ENCODE measurements around the gene KLK5.
"Not testable (repeated sequence)": the region's sequence is repeated elsewhere in the genome, so short reads cannot be mapped to it uniquely, and the experiment has no call there.

KLK5 gene, protein sequence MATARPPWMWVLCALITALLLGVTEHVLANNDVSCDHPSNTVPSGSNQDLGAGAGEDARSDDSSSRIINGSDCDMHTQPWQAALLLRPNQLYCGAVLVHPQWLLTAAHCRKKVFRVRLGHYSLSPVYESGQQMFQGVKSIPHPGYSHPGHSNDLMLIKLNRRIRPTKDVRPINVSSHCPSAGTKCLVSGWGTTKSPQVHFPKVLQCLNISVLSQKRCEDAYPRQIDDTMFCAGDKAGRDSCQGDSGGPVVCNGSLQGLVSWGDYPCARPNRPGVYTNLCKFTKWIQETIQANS

DNA sequence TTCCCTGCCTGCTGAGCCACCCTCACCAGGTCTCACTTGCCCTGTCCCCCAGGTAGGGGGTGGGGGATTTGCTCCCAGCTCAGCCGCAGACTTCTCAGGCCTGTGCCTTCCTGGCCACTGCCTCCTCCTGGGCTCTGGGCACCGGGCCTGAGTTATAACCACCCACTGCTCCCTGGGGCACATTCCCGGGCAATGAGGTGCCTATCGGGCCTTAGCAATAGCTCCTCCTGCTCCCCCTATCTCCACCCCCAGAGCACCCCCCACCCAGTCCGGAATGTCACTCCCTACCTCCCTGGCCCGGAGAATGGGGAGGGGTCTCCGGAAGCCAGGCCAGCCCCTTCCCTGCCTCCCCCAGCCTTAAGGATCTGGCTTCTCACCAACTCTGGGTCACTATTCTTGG, at the start of gene KLK5:
KLK5 (minus strand) TSS at position 129 of the 400 bp plus-strand sequence. CDS start 381 bp downstream, outside the sequence.
- H3K4me3 ChIP-seq (ENCODE audit: low read length) = no peak within 1 kb of the TSS
- H3K36me3 ChIP-seq (ENCODE audit: control insufficient read depth, low read depth, low read length) = no peaks in the 10 kb centered on the region

DNA sequence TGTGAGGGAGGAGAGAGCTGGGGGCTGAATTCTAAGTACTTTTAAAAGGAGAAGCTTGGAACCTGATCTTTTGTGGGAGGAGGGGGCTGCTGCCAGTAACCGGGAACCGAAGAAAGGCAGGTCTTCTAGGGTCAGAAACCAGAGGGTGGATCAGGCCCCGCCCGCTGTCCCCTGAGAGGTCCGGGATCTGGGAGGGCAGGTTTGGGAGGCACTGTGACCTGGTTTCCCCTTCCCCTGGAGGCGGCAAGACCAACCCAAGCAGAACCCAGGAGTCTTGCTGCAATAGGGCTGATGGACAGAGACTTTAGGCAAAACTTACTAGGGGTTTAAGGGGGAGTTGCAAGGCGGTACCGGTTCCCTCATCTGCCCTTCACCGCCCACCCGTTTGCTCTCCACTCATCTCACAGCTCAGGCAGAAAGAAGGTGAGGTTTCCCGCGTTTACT, 49.3 kb upstream of the KLK5 start:
- no peaks in the 10 kb centered on the region for H3K36me3 ChIP-seq (ENCODE audit: control insufficient read depth, low read depth, low read length)
- no peaks in the 10 kb centered on the region for H3K4me1 ChIP-seq (ENCODE audit: control insufficient read depth, low read depth, low read length)
- no peak overlapping the region for H3K4me3 ChIP-seq (ENCODE audit: low read length)
- H3K27me3 ChIP-seq (ENCODE audit: control insufficient read depth, insufficient read depth, low read length) = no peaks in the 10 kb centered on the region
- no peaks in the 10 kb centered on the region for H3K9me3 ChIP-seq (ENCODE audit: control insufficient read depth, low read depth, low read length)
- H3K27ac ChIP-seq (ENCODE audit: low read length) = no peak overlapping the region
- H3K9ac ChIP-seq (ENCODE audit: low read length) = no peak overlapping the region

More for the DNA sequence above, at the start of gene KLK5:
- Histone ChIP-seq H3K27ac (ENCODE audit: low read length) (no peak within 1 kb of the TSS), H3K27me3 (ENCODE audit: control insufficient read depth, insufficient read depth, low read length) (no peaks in the 10 kb centered on the region), H3K9me3 (ENCODE audit: control insufficient read depth, low read depth, low read length) (no peaks in the 10 kb centered on the region), H3K4me1 (ENCODE audit: control insufficient read depth, low read depth, low read length) (no peaks in the 10 kb centered on the region), H3K9ac (ENCODE audit: low read length) (no peak within 1 kb of the TSS)

GRCh38 chr19:51001515-51001914, 48.7 kb upstream of the KLK5 start, which contains the start of gene KLK8:
KLK8 (minus strand) TSS chr19:51001604; CDS start chr19:51001167, 437 bp downstream.
- Histone ChIP-seq H3K4me3 (ENCODE audit: low read length) (no peak within 1 kb of the TSS), H3K27ac (ENCODE audit: low read length) (no peak within 1 kb of the TSS), H3K36me3 (ENCODE audit: control insufficient read depth, low read depth, low read length) (no peaks in the 10 kb centered on the region), H3K9ac (ENCODE audit: low read length) (no peak within 1 kb of the TSS), H3K27me3 (ENCODE audit: control insufficient read depth, insufficient read depth, low read length) (no peaks in the 10 kb centered on the region), H3K9me3 (ENCODE audit: control insufficient read depth, low read depth, low read length) (no peaks in the 10 kb centered on the region), H3K4me1 (ENCODE audit: control insufficient read depth, low read depth, low read length) (no peaks in the 10 kb centered on the region)

DNA sequence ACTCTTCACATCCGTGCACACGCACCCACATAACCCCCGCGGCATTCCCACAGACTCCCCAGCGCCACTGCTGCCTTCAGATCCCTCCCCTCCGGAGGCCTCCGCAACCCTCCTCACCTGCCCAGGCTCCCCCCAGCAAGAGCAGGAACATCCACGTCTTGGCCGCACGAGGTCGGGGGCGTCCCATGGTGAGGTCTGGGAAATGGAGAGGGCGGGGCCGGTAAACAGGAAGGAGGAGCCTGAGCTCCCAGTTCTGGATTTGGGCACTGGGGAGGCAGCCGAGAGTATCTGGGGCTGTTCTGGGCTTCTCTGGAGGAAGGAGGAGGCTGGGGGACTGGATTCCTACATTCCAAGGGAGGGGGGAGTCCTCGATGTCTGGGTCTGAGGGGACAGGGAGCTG, 48.1 kb upstream of the KLK5 start:
- no peak overlapping the region for H3K9ac ChIP-seq (ENCODE audit: low read length)
- H3K36me3 ChIP-seq (ENCODE audit: control insufficient read depth, low read depth, low read length) = no peaks in the 10 kb centered on the region
- H3K9me3 ChIP-seq (ENCODE audit: control insufficient read depth, low read depth, low read length) = no peaks in the 10 kb centered on the region
- no peaks in the 10 kb centered on the region for H3K4me1 ChIP-seq (ENCODE audit: control insufficient read depth, low read depth, low read length)
- no peak overlapping the region for H3K27ac ChIP-seq (ENCODE audit: low read length)
- no peak overlapping the region for H3K4me3 ChIP-seq (ENCODE audit: low read length)
- no peaks in the 10 kb centered on the region for H3K27me3 ChIP-seq (ENCODE audit: control insufficient read depth, insufficient read depth, low read length)

DNA sequence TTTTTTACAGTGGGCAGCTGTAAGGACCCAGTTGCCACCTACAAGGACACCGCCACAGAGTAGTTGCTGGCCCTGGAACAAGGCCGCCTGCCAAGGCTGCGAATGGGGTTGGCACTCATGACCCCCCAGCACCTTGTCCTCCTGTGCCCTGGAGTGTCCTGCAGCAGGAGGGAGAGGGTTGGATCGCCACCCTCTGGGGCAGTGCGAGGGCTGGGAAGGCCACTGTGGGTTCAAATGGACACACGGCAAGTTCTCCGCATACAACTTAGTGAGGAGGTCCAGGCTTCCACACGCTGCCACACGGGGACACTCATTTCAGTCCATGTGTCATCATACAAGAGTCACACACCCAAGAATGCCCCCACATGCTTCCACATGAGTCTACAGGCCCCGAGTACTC, 47.6 kb upstream of the KLK5 start:
- H3K27me3 ChIP-seq (ENCODE audit: control insufficient read depth, insufficient read depth, low read length) = no peaks in the 10 kb centered on the region
- H3K9me3 ChIP-seq (ENCODE audit: control insufficient read depth, low read depth, low read length) = no peaks in the 10 kb centered on the region
- no peak overlapping the region for H3K4me3 ChIP-seq (ENCODE audit: low read length)
- no peak overlapping the region for H3K9ac ChIP-seq (ENCODE audit: low read length)
- no peaks in the 10 kb centered on the region for H3K4me1 ChIP-seq (ENCODE audit: control insufficient read depth, low read depth, low read length)
- no peak overlapping the region for H3K27ac ChIP-seq (ENCODE audit: low read length)
- H3K36me3 ChIP-seq (ENCODE audit: control insufficient read depth, low read depth, low read length) = no peaks in the 10 kb centered on the region

DNA sequence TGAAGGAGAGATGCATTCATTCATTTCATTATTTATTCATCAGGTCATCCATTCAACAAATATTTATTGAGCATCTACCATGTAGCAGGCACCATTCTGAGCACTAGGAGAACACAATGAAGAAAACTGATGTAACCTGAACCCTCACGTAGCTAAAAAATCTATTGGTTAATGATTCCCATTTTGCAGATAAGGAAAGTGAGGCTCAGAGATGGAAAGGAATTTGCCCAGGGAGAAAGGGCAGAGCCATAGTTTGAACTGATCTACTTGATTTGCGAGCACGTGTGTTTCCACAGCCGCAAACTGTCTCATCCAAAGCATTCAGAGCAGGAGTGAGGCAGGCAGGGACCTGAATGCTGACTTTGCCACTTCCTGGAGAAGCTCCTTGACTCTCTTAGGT, 45.8 kb upstream of the KLK5 start:
- Histone ChIP-seq H3K36me3 (ENCODE audit: control insufficient read depth, low read depth, low read length) (no peaks in the 10 kb centered on the region), H3K4me3 (ENCODE audit: low read length) (no peak overlapping the region), H3K9me3 (ENCODE audit: control insufficient read depth, low read depth, low read length) (no peaks in the 10 kb centered on the region), H3K27ac (ENCODE audit: low read length) (no peak overlapping the region), H3K9ac (ENCODE audit: low read length) (no peak overlapping the region), H3K27me3 (ENCODE audit: control insufficient read depth, insufficient read depth, low read length) (no peaks in the 10 kb centered on the region), H3K4me1 (ENCODE audit: control insufficient read depth, low read depth, low read length) (no peaks in the 10 kb centered on the region)

- Histone ChIP-seq H3K27ac (ENCODE audit: low read length) (no peak overlapping the region), H3K4me3 (ENCODE audit: low read length) (no peak overlapping the region), H3K9me3 (ENCODE audit: control insufficient read depth, low read depth, low read length) (no peaks in the 10 kb centered on the region), H3K36me3 (ENCODE audit: control insufficient read depth, low read depth, low read length) (no peaks in the 10 kb centered on the region), H3K27me3 (ENCODE audit: control insufficient read depth, insufficient read depth, low read length) (no peaks in the 10 kb centered on the region), H3K4me1 (ENCODE audit: control insufficient read depth, low read depth, low read length) (no peaks in the 10 kb centered on the region), H3K9ac (ENCODE audit: low read length) (no peak overlapping the region)
Observed at GRCh38 chr19:50998061-50998460, 45.2 kb upstream of the KLK5 start.

- Histone ChIP-seq H3K4me3 (ENCODE audit: low read length) (no peak overlapping the region), H3K36me3 (ENCODE audit: control insufficient read depth, low read depth, low read length) (no peaks in the 10 kb centered on the region), H3K27ac (ENCODE audit: low read length) (no peak overlapping the region), H3K9me3 (ENCODE audit: control insufficient read depth, low read depth, low read length) (no peaks in the 10 kb centered on the region), H3K27me3 (ENCODE audit: control insufficient read depth, insufficient read depth, low read length) (no peaks in the 10 kb centered on the region), H3K9ac (ENCODE audit: low read length) (no peak overlapping the region), H3K4me1 (ENCODE audit: control insufficient read depth, low read depth, low read length) (no peaks in the 10 kb centered on the region)
Observed at GRCh38 chr19:50994129-50994528, 41.3 kb upstream of the KLK5 start.

GRCh38 chr19:50992666-50993035, 39.8 kb upstream of the KLK5 start:
- Histone ChIP-seq H3K27ac (ENCODE audit: low read length) (no peak overlapping the region), H3K4me1 (ENCODE audit: control insufficient read depth, low read depth, low read length) (no peaks in the 10 kb centered on the region), H3K4me3 (ENCODE audit: low read length) (no peak overlapping the region), H3K36me3 (ENCODE audit: control insufficient read depth, low read depth, low read length) (no peaks in the 10 kb centered on the region), H3K9ac (ENCODE audit: low read length) (no peak overlapping the region), H3K9me3 (ENCODE audit: control insufficient read depth, low read depth, low read length) (no peaks in the 10 kb centered on the region), H3K27me3 (ENCODE audit: control insufficient read depth, insufficient read depth, low read length) (no peaks in the 10 kb centered on the region)

DNA sequence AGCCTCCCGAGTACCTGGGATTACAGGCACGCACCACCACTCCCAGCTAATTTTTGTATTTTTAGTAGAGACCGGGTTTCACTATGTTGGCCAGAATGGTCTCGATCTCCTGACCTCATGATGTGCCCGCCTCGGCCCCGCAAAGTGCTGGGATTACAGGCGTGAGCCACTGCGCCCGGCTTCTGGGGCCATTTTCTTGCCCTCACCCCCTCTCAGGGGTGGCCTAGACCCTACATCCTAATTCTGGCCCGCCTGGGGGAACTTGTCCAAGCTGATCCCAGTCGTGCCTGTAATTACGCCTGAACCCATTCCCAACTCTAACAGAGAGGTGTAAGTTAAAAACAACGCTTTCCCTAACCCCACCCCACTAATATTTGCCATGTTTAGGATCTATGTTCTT, 31.6 kb upstream of the KLK5 start:
- H3K36me3 ChIP-seq (ENCODE audit: control insufficient read depth, low read depth, low read length); H3K27me3 ChIP-seq (ENCODE audit: control insufficient read depth, insufficient read depth, low read length); H3K4me3 ChIP-seq (ENCODE audit: low read length): not testable (repeated sequence)

DNA sequence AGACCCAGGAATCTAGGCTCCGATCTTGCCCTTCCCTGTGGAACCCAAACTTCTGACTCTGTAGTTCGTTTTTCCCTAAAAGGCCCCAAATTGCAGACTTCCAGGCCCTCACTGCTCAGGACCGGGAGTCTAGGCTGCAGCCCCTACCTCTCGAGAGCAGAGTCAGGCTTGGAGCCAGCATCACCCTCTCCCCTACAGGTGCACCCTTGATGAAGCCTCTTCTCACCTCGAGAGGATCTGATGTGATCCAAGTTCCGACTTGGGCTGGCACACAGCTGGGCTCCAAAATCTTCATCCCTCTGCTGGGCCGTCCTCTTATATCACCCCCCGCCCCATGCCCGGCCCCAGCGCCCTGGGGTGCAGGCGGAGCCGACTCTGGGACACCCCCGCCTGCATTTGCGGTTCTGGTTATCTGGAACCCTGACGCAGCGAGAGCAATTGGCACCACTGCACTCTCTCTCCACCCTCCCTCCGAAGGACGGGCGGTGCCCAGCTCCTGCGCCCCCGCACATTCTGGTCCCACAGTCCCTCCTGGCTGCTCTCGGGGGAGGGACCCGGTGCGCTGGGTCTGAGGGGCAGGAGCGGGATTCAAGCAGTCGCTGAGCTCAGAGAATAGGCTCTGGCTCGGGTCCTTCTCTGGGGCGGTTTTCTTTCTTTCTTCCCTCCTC, 30.9 kb upstream of the KLK5 start, which contains the start of gene KLK7:
KLK7 (minus strand) TSS at position 293 of the 668 bp plus-strand sequence. CDS start 1,518 bp downstream, outside the sequence.
- Histone ChIP-seq H3K9ac (ENCODE audit: low read length) (no peak within 1 kb of the TSS), H3K36me3 (ENCODE audit: control insufficient read depth, low read depth, low read length) (no peaks in the 10 kb centered on the region), H3K4me3 (ENCODE audit: low read length) (no peak within 1 kb of the TSS), H3K9me3 (ENCODE audit: control insufficient read depth, low read depth, low read length) (no peaks in the 10 kb centered on the region), H3K27me3 (ENCODE audit: control insufficient read depth, insufficient read depth, low read length) (peaks cover 8% of the 10 kb centered on the region), H3K27ac (ENCODE audit: low read length) (no peak within 1 kb of the TSS), H3K4me1 (ENCODE audit: control insufficient read depth, low read depth, low read length) (peaks cover 5% of the 10 kb centered on the region)

More for the DNA sequence above, 31.6 kb upstream of the KLK5 start:
- not testable (repeated sequence) for H3K9ac ChIP-seq (ENCODE audit: low read length); H3K27ac ChIP-seq (ENCODE audit: low read length); H3K4me1 ChIP-seq (ENCODE audit: control insufficient read depth, low read depth, low read length); H3K9me3 ChIP-seq (ENCODE audit: control insufficient read depth, low read depth, low read length)

DNA sequence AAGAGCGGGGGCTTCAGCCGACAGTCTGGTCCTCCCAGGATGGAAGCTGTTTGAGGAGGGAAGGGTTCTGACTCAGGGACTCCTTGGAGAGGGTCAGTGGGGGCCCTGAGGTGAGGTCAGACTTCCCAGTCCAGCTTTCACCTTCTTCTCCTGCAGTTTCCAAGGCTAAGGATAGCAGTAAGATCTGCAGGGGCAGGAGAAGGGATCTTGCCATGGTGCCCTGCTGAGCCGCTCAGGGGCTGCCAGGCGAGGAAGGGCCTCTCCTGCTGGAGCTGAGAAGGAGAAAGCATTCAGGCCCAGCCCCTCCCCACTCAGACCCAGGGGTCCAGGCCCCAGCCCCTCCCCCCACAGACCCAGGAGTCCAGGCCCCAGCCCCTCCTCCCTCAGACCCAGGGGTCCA, 29.3 kb upstream of the KLK5 start:
- no peaks in the 10 kb centered on the region for H3K36me3 ChIP-seq (ENCODE audit: control insufficient read depth, low read depth, low read length)
- H3K27me3 ChIP-seq (ENCODE audit: control insufficient read depth, insufficient read depth, low read length) = peaks cover 5% of the 10 kb centered on the region
- H3K9me3 ChIP-seq (ENCODE audit: control insufficient read depth, low read depth, low read length) = no peaks in the 10 kb centered on the region
- H3K9ac ChIP-seq (ENCODE audit: low read length) = no peak overlapping the region
- H3K27ac ChIP-seq (ENCODE audit: low read length) = no peak overlapping the region
- H3K4me1 ChIP-seq (ENCODE audit: control insufficient read depth, low read depth, low read length) = peaks cover 10% of the 10 kb centered on the region
- no peak overlapping the region for H3K4me3 ChIP-seq (ENCODE audit: low read length)

All from iPS-18a (cell line).